IPS-18c (cell line): ENCODE data around the gene GLOD5.

Experiments used
- H3K4me3 ChIP-seq: 2 replicates; pipeline ENCODE4 v1.7.0; 2013; ENCODE audit warnings: low read depth, mild to moderate bottlenecking, low read length, moderate library complexity; ENCODE audit not compliant: insufficient read depth
- H3K9me3 ChIP-seq: one replicate; pipeline ENCODE4 v1.6.1; 2013; ENCODE audit warnings: mild to moderate bottlenecking, low read length, moderate library complexity; ENCODE audit not compliant: control insufficient read depth, insufficient read depth

GLOD5 gene

GRCh38 chrX:48747415-48748016 is 14.0 kb upstream of the GLOD5 start:
- H3K9me3 ChIP-seq = peaks cover 12% of the 10 kb centered on the region
- no peak overlapping the region for H3K4me3 ChIP-seq

GRCh38 chrX:48749182-48749581 is 12.4 kb upstream of the GLOD5 start:
- peaks cover 9% of the 10 kb centered on the region for H3K9me3 ChIP-seq
- no peak overlapping the region for H3K4me3 ChIP-seq

GRCh38 chrX:48751343-48751742 is 10.2 kb upstream of the GLOD5 start:
- Histone ChIP-seq H3K9me3 (peaks cover 11% of the 10 kb centered on the region), H3K4me3 (no peak overlapping the region)

- Histone ChIP-seq H3K9me3 (peaks cover 10% of the 10 kb centered on the region), H3K4me3 (no peak overlapping the region)
Measured at GRCh38 chrX:48752498-48752897, 9.0 kb upstream of the GLOD5 start.

- Histone ChIP-seq H3K4me3 (no peak overlapping the region), H3K9me3 (peaks cover 4% of the 10 kb centered on the region)
Measured at GRCh38 chrX:48753708-48754228, 7.8 kb upstream of the GLOD5 start.

GRCh38 chrX:48754238-48754637 is 7.3 kb upstream of the GLOD5 start:
- Histone ChIP-seq H3K9me3 (peaks cover 4% of the 10 kb centered on the region), H3K4me3 (no peak overlapping the region)

GRCh38 chrX:48769230-48769629 is 7.7 kb downstream of the GLOD5 start:
- Histone ChIP-seq H3K4me3 (no peak overlapping the region), H3K9me3 (no peaks in the 10 kb centered on the region)

GRCh38 chrX:48770296-48770695 is 8.7 kb downstream of the GLOD5 start:
- H3K9me3 ChIP-seq = peaks cover 3% of the 10 kb centered on the region
- H3K4me3 ChIP-seq = no peak overlapping the region

GRCh38 chrX:48772602-48773001 is 11.1 kb downstream of the GLOD5 start:
- Histone ChIP-seq H3K9me3 (peaks cover 3% of the 10 kb centered on the region), H3K4me3 (no peak overlapping the region)

GRCh38 chrX:48776818-48777439 is 15.4 kb downstream of the GLOD5 start:
- no peak overlapping the region for H3K4me3 ChIP-seq

GRCh38 chrX:48779399-48779798 is 17.9 kb downstream of the GLOD5 start:
- peaks cover 5% of the 10 kb centered on the region for H3K9me3 ChIP-seq
- H3K4me3 ChIP-seq = no peak overlapping the region

More at GRCh38 chrX:48776818-48777439, 15.4 kb downstream of the GLOD5 start:
- peaks cover 3% of the 10 kb centered on the region for H3K9me3 ChIP-seq

GRCh38 chrX:48781705-48782104 is 20.2 kb downstream of the GLOD5 start:
- peaks cover 7% of the 10 kb centered on the region for H3K9me3 ChIP-seq
- H3K4me3 ChIP-seq = no peak overlapping the region

- H3K4me3 ChIP-seq = no peak overlapping the region
- peaks cover 12% of the 10 kb centered on the region for H3K9me3 ChIP-seq
Measured at GRCh38 chrX:48782216-48782615, 20.7 kb downstream of the GLOD5 start.

GRCh38 chrX:48782795-48783194 is 21.2 kb downstream of the GLOD5 start:
- Histone ChIP-seq H3K9me3 (peaks cover 17% of the 10 kb centered on the region), H3K4me3 (no peak overlapping the region)

GRCh38 chrX:48784726-48785125 is 23.2 kb downstream of the GLOD5 start:
- Histone ChIP-seq H3K4me3 (no peak overlapping the region), H3K9me3 (peaks cover 17% of the 10 kb centered on the region)

- peaks cover 17% of the 10 kb centered on the region for H3K9me3 ChIP-seq
Measured at GRCh38 chrX:48785186-48785539, 23.6 kb downstream of the GLOD5 start.

GRCh38 chrX:48785540-48786214 is 24.1 kb downstream of the GLOD5 start:
- H3K9me3 ChIP-seq = peaks cover 20% of the 10 kb centered on the region
- H3K4me3 ChIP-seq = no peak overlapping the region

More at GRCh38 chrX:48785186-48785539, 23.6 kb downstream of the GLOD5 start:
- no peak overlapping the region for H3K4me3 ChIP-seq

- Histone ChIP-seq H3K9me3 (peaks cover 20% of the 10 kb centered on the region), H3K4me3 (no peak within 1 kb of the TSS)
Measured at GRCh38 chrX:48786341-48786800, 24.8 kb downstream of the GLOD5 start, which contains the start of gene GATA1. Gene GATA1, plus strand, starts transcription at chrX:48786590. Its CDS starts 4,520 bp downstream, at chrX:48791110.
